ENCODE measurements around the gene GALNTL6. TPM values are rescaled to one million over a fixed set of nuclear protein-coding genes. Genes with fewer than 3 reads are reported as not detected.

The GALNTL6 gene
- total RNA-seq, result 0.29 TPM

DNA sequence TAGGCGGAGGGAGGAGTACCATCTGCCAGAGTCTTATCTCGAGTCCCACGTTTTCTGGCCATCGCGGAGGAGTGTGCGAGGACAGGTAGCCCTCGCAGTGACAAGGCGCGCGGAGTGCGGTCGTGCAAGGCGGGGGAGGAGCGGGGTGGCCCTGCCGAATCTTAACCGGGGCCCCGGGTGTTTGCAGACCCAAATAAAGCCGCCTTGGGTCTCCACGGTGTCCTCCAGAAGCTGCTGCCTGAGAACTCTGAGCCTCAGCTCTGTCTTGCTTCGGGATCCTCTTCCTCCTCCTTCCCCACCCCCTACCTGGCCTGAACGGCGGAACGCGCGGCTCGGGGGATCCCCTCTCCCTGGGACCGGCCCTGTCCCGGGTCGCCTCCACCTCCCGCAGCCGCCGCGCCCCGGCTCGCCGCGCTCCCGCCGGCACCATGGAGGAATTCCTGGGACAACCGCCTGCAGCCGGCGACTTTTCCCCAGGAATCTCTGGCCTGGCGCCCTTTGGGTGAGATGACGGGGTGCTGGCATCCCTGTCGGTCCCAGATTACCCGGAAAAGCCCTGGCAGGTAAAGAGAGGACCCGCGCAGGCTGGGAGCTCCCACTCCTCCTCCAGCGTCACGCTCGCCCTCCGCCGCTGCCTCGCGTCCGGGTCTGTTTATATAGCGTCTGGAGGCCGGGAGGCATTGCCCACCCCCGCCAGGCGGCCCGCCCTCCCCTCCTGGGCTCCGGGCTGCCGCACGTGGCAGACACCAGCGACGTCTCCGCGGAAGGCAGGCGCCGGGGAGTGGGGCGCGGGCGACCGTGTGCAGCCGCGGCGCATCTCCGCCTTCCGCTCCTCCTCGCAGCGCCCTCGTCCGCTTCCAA, at the start of gene GALNTL6:
Gene GALNTL6 (plus strand): TSS at position 740 of the 861 bp plus-strand sequence.
- DNase-seq (ENCODE audit: low spot score), result no peak

DNA sequence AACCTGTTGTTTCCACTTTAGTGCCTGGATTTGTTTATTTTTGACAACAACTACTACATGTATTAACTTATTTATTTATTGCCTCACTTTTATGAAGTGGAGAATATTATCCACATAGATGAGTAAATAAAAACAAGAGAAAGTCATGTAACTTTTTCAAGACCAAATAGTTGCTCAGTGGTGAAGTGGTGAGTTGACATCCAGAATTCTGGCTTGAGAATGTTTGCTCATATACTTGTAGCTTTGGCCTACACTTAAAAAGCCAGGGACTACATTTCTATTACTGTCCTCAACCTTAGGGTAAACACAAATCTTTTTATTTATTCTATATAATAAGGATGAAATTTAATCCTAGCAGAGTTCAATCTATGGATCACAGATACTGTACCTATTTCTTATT, 47.7 kb upstream of the GALNTL6 start:
- DNase-seq (ENCODE audit: low spot score), result no peak

DNA sequence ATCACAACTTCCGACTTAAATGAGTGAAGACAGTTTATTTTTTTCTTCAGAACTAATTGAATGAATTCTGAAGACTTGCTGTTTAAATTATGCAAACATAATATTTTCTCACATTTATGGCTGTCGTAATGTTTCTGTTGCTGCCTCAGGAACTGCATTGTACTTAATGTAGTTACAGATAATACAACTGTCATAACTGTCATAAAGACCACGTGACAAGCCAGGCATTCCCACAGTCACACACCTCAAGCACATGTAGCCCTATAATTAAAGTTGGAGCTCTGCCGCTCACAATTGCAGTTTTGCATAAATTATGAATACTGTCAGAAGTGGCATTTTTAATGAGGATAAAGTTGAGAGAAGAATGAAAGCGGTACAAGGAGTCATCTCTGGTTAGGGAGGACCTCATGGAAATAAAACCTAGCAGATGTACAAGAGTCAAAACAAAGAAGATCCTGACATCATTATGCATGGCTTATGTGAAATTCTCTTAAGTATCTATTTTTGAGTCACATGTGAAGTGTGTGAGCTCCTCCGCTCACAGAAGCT, 38.5 kb upstream of the GALNTL6 start:
- DNase-seq (ENCODE audit: low spot score), result no peak

DNA sequence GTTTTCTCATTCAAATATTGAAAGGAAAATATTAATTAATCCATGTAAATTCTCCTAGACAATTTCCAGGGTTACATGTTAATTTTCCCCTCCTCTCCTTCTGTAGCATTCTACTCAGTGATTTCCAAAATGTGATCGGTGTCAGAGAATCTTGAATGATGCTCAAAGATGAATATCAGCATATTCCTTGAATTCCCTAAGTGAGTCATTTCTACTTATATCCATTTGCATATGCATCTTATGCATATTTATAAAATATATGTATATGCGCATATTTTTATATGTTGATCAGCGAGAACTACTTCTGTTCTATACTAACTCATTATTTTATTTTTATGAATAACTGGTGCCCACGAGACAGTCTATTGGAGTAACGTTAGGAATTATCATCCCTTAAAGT, 33.9 kb upstream of the GALNTL6 start:
- DNase-seq (ENCODE audit: low spot score), result no peak

DNA sequence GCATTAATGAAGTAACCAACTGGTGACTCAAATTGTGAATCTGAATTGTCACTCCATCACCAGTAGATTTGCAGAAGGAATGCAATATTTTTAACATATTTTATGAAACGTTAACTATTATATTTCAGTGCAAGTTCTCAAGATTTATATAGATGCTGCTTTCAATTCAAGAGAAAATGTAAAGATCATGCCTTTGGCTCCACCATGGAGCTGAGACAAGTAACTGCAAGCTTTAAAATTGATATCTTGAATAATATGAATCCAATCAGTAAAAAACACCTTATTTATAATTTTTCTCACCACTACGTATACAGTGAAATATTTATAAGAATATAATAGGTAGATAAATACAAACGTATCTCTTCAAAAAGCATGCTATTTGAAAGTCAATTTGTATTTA, 27.8 kb upstream of the GALNTL6 start:
- DNase-seq (ENCODE audit: low spot score), result no peak

DNA sequence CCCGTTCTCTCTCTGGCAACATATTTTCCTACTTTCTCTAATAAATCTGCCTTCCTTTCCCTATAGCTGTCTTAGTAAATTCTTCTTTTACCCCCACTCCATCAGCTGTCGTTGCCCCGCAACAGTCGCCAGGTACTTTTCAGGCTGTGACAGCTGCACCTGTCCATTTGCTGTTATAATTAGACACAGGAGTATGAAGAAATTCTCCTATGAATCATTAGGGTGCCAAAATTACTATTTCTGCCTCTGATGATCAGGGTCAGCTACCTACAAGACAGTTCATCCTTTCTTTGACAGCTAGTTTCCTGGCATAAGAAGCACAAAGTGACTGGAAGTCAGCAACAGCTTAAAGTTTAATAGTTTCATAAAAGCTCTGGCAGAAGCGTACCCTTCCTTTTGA, 19.5 kb upstream of the GALNTL6 start:
- no peak for DNase-seq (ENCODE audit: low spot score)

DNA sequence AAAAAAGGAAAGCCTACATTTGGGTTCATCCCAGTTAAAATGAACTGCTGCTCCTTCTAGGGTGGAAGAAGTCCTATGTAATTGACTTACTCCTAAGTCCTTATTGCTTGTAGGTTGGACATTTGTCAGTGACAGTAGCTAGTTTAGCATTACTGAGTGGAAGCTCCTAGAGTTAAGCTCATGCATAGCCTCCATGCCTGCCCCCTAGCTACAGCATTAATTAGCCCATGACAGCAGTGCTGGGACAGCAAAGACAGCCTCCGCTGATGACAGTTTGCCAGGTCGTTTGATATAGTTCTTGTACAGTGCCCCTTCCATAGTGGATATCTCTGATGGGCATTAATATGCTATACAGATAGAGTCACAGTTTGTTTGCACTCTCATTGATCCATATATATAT, 18.7 kb upstream of the GALNTL6 start:
- DNase-seq (ENCODE audit: low spot score), result no peak

DNA sequence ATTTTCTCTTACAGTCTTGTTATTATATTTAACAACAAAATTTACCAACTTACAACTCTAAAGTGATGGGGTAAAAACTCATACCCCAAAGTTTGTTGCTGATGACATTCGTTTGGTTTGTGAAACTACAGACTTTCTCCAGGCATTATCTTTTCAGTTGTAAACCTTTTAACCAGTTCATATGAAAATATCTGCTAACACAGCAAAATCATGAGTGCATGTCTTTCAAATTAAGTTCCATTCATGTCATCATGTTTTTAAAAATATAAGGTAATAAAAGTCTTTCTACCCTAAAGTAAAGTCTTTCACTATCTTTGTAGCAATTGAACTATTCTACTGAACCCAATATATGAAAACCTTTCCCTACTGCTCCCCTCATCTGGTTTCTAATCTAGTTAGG, 3.4 kb upstream of the GALNTL6 start:
- no peak for DNase-seq (ENCODE audit: low spot score)

DNA sequence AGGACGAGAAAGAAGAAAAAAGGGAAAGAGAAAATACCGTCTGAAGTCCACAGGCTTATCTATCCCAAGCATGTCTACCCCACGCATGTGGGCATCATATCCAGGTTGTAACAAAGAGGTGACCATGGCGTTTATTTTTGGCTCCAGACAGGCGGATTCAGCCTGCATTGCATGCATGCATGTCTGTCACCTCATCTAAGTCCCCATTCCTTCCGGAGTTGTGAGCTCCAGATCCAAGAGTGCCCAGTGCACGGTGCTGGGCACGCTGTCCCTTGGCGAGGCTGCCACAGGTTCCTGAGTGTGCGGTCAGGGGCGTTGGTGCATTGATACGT, 905 bp upstream of the GALNTL6 start:
- no peak for DNase-seq (ENCODE audit: low spot score)

DNA sequence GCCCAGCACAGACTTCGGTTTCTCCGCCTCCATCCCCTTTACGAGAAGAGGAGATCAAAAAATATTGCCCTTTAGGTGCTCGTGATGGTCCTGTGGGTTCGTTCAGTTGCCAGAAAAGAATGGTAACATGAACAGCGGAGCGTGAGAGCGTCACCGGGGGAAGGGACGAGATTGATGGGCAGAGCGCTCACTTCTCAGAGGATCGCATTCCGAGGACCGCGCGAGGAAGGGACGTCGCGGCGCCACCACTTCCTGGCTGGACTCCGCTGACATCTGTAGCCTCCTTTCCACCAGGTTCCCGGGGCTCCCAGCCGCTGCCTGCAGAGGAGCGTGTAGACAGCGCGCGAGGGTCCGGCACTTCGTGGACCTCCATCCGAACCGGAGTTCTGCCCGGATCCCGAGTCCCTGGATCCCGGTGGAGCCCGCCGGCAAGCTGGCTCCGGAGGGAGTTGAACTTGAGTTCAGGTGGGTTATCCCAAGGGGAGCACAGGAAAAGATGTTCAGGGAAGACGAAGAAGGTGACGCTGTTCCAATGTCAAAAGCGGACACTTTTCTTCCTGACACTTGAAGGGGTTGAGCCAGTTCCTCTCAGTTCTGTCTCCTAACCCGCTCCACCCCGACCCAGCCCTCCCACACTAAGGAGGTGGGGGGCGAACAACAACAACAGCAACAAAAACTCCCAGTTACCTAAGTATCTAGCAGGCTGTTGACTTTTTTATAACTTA, 484 bp downstream of the GALNTL6 start:
- DNase-seq (ENCODE audit: low spot score), result no peak

DNA sequence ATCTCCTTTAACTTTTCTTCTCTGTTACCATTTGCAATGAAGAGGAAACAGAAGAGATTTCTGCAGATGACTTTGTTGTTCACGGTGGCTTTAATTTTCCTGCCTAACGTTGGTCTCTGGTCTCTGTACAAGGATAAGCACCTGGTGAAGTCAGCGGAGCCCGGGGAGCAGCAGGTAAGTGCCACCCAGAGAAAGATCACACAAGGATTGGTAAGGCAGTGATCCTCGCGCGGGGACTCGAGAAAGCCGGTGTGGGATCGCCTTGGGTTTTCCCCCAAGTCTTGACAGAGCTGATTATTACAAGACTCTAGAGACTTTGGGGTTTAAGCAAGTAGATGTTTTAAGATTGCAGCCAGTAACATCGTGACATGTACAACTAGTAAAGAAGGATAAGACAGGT, 1.3 kb downstream of the GALNTL6 start:
- no peak for DNase-seq (ENCODE audit: low spot score)

DNA sequence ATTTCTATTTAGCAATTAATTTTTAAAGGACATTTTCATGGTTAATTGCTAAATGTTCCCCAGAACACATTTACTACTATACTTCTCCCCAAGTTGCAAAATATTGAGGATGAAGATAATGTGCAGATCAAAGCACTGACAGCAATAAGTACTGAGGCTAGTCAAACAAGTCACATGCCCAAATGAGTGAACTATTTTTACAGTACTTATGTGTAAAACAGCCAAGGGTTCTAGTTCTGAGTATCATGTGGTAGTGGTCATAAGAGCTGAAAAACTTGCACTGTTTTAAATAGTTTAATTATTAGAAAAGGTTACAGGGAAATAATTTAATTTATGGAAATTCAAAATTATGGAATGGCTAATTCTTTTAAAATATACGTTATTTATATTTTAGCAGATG, 3.8 kb downstream of the GALNTL6 start:
- no peak for DNase-seq (ENCODE audit: low spot score)

DNA sequence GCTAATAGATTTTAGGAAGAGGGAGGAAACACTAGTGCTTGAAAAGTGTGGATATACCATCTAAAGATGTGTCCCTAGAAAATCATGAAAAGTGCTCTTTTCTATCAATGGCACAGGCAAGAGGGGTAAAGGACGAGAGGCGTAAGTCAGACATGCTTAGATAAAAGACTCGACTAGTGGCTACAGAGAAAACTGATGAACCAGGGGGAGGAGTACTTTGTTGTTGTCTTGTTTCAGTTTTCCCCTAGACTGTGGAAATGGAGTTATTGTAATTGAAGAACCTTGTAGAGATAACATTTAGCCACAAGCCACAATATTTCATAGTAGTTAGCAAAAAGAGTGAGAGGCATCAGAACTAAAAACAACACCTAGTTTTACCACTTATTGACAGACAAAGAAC, 21.4 kb downstream of the GALNTL6 start:
- DNase-seq (ENCODE audit: low spot score), result no peak

DNA sequence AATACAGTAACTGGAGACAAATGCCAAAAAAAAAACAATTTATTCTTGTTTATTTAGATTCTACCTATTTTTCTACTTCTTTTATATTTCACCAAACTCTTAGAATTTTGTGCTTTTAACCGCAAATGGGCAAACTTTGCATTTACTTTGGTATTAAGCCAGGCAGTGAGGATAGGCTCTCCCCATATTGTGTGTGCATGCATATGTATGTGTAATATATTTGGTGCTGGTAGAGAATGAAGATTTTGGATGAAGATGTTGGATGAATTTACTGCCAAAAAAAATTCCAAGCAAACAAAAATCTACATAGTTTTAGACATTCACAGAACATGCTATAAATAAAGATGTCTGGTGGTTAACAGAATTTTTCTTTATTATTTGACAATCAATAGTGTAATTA, 30.3 kb downstream of the GALNTL6 start:
- no peak for DNase-seq (ENCODE audit: low spot score)

DNA sequence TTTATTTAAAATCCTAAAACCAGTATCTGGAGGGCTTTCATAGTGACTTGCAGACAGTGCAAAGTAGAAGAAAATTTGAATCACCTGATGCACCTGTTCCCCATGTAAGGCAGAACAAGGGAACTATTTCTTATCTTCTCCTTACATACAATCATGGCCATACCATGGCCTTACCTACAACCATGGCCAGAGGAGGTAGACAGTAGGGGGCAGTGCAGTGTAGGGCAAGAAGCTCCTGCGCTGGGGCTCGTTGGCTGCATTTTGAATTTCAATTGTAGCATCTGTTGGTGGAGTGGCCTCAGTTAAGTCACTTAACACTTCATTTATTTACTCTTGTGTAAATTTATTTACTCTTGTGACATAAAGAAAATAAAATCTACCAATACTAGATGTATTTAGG, 33.0 kb downstream of the GALNTL6 start:
- DNase-seq (ENCODE audit: low spot score), result no peak

DNA sequence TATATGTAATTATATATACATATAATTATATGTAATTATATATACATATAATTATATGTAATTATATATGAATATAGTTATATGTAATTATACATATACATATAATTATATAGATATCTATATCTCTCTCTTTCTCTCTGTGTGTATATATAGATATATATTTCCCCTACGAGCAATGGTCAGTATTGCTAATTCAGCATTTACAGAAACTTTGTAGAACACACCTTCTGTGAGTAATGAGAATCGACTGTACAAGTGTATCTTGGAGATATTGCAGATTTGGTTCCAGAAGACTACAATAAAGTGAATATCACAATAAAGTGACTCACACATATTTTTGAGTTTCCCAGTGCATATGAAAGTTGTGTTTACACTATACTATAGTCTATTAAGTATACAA, 33.7 kb downstream of the GALNTL6 start:
- no peak for DNase-seq (ENCODE audit: low spot score)

DNA sequence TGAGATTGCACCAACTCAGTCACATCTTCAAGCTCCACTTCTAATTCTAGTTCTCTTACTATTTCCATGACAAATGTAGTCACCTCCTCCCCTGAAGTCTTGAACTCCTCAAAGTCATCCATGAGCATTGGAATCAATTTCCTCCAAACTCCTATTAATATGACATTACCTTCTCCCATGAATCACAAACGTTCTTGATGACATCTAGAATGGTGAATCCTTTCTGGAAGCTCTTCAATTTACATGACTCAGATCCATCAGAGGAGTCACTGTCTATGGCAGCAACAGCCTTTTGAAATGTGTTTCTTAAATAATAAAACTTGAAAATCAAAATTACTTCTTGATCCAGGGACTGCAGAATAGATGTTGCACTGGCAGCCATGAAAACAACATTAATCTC, 34.5 kb downstream of the GALNTL6 start:
- no peak for DNase-seq (ENCODE audit: low spot score)

DNA sequence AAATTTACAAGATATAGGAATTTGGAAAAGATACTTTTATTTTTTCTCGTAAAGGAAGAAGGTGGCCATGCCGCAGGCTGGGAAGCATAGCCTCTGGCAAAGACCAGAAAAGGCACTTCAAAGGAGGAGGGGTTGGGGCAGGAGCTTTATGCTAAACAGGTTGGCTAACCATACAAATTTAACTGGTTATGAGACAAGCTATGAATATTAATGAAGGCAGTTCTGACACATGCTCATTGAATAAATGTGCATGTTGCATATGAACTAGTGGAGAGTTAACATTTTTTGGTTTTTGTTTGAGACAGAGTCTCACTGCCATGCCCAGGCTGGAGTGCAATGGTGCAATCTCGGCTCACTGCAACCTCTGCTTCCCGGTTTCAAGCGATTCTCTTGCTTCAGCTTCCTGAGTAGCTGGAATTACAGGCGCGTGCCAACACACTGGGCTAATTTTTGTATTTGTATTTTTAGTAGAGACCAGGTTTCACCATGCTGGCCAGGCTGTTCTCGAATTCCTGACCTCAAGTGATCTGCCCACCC, 36.5 kb downstream of the GALNTL6 start:
- DNase-seq (ENCODE audit: low spot score), result no peak

DNA sequence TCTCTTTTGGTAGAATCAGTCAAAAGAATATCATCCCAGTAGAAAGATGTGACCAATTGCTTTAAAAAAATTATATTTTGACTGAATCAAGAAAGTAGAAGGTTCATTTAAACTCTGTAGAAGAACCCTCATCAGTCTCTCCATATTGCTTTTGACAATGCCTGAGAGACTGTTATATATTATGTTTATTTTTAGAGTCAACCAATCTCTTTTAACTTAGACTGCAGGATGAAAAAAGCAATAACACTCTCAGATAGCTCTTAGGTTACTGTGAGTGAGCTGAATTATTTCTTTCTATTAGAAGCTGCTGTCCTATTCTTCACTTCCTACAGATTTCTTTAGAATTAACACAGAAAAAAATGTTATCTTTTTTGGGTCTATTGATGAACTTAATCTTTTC, 38.1 kb downstream of the GALNTL6 start:
- DNase-seq (ENCODE audit: low spot score), result no peak

DNA sequence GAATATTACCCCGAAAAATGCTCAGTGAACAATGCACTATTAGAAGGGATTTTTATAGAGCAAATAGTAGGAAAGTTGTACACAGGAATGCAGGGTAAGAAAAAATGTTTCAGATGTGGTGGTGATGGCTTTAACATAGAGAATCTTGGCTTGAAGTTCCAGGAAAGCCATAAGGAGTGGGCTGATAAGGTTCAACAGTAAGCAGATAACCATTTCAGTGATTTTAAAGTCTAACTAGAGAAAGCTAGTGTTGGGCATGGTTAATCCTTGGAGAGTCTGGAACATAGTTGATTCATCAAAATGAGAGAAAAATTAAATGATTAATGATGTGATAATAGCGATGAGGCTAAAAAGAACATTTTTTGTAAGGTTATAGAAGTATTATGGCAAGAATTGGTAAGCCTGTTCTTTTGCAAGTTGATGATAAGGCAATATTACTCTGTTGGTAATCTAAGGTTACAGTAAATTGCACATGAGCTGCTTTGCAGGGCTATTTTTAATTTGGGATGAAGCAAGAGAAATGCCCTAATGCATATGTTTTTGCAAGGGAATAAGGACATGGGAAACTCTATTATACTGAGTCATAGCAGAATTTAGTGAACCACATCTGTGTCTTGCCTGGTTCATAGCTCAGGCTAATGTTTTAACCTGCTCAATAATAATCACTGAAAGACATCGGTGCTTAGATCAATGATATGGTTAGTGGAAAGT, 44.3 kb downstream of the GALNTL6 start:
- no peak for DNase-seq (ENCODE audit: low spot score)

DNA sequence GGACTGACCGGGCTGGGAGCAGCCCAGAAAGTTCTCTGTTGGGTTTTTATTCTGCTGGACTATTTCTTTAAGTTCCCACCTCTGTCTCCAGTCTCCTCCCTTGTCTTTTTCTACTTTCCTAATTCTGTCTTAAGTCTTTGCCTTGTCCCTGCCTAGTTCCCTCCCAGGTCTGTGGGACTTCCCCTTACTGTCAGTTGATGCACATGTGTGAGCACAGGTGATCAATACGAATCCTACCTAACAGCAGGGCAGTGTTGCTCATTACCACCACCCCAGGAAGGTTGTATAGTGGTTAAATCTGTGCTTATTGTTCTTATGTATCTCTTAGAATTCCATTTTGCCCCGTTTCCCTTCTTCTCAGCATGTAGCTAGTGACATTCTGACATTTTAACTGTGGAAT, 62.1 kb downstream of the GALNTL6 start:
- no peak for DNase-seq (ENCODE audit: low spot score)

DNA sequence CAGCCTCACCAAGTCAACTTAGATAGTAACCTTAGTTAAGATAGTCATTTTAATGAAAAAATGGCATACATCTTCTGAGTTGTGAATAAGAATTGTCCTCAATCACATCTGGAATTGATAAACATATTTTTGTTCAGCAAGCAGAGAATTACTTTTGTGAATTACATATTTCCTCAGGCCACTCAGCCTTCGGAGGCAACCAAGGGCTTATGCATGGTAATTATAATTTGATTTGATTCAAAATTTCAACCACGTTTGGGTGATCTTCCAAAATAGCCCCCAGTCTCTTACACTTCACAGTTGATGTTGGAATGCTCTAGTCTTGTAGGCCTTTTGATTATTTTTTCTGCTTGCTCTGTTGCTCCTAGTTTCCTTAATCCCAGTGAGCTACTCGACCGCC, 63.4 kb downstream of the GALNTL6 start:
- DNase-seq (ENCODE audit: low spot score), result no peak
